Vagina (tissue), 2 donors: ENCODE results near the gene TM9SF4. TPM values are rescaled to one million over a fixed set of nuclear protein-coding genes. Genes with fewer than 3 reads are reported as not detected.

ENCODE experiments used
- DNase-seq, 2 donors: peaks; one replicate each; pipeline ENCODE4 v3.0.0-alpha.2; 2017; ENCODE audit errors: extremely low spot score in 2 of 2
- H3K27ac ChIP-seq: fragments of 200-600 bp; sonication (generic); one replicate; pipeline ENCODE4 v1.5.1; 2019
- H3K27me3 ChIP-seq: fragments of 200-600 bp; sonication (generic); one replicate; pipeline ENCODE4 v1.5.1; 2019
- H3K36me3 ChIP-seq, 2 donors: fragments of 200-600 bp; sonication (generic); one replicate each; pipeline ENCODE4 v1.5.1; 2017 to 2019
- H3K4me1 ChIP-seq: fragments of 200-600 bp; sonication (generic); one replicate; pipeline ENCODE4 v1.5.1; 2019
- H3K4me3 ChIP-seq, 2 donors: fragments of 200-600 bp; sonication (generic); 1 replicate in 1 of 2; 2 replicates in 1 of 2; pipeline ENCODE4 v1.5.1; 2016 to 2019
- H3K9me3 ChIP-seq: fragments of 200-600 bp; sonication (generic); one replicate; pipeline ENCODE4 v1.5.1; 2019
- CTCF ChIP-seq, 3 experiments: fragments of 450-650 bp in 2 of 3; fragments of 200-600 bp in 1 of 3; sonication (generic) in 1 of 3; IDR thresholded peaks; one replicate each; pipeline ENCODE4 v1.5.1; 2017 to 2019; ENCODE audit warnings: antibody characterized with exemption in 3 of 3, mild to moderate bottlenecking in 2 of 3, moderate library complexity in 2 of 3
- POLR2A ChIP-seq, 2 donors: fragments of 450-650 bp; IDR thresholded peaks; one replicate each; pipeline ENCODE4 v1.6.1; 2017; ENCODE audit warnings: antibody characterized with exemption in 2 of 2, mild to moderate bottlenecking in 2 of 2, moderate library complexity in 2 of 2
- POLR2AphosphoS5 ChIP-seq, 2 donors: sonication (generic); formaldehyde crosslinking; IDR thresholded peaks; one replicate each; pipeline ENCODE4 v1.9.0; 2017; ENCODE audit warnings: antibody characterized with exemption in 2 of 2, mild to moderate bottlenecking in 2 of 2, low read depth in 1 of 2; ENCODE audit not compliant: insufficient read depth in 1 of 2
- intact Hi-C: fragments of 100-400 bp; cut with DNase I; formaldehyde crosslinking; loops from one replicate; pipeline ENCODE4 v1.15.1; 2023
- total RNA-seq: library from RNA; depleted of rRNA; stranded (reverse); fragments of >200 nt; gene quantifications from one replicate; pipeline ENCODE4 v1.2.3, GENCODE V29; 2016

TM9SF4 gene
- total RNA-seq, 1 donor from 2014 or later: 32.2 TPM

- TF ChIP-seq POLR2A (IDR thresholded peaks at IDR 0.05) (no peak), CTCF (IDR thresholded peaks at IDR 0.05) (no peak), POLR2AphosphoS5 (IDR thresholded peaks at IDR 0.05; ENCODE audit: insufficient read depth in 1 of 2, low read depth in 1 of 2) (no peak)
- Histone ChIP-seq H3K36me3 (no peaks in the 10 kb centered on the region), H3K27ac (no peak overlapping the region), H3K4me1 (no peaks in the 10 kb centered on the region), H3K9me3 (no peaks in the 10 kb centered on the region), H3K27me3 (no peaks in the 10 kb centered on the region), H3K4me3 (no peak overlapping the region)
- no peak for DNase-seq
- intact Hi-C loops: no loop called here
Observed at GRCh38 chr20:32068174-32068573, 41.3 kb upstream of the TM9SF4 start.

- Histone ChIP-seq H3K27me3 (no peaks in the 10 kb centered on the region), H3K4me1 (no peaks in the 10 kb centered on the region), H3K36me3 (no peaks in the 10 kb centered on the region), H3K9me3 (no peaks in the 10 kb centered on the region), H3K4me3 (no peak overlapping the region), H3K27ac (no peak overlapping the region)
- intact Hi-C loops: no loop called here
- TF ChIP-seq POLR2AphosphoS5 (IDR thresholded peaks at IDR 0.05; ENCODE audit: insufficient read depth in 1 of 2, low read depth in 1 of 2) (no peak), CTCF (IDR thresholded peaks at IDR 0.05) (no peak), POLR2A (IDR thresholded peaks at IDR 0.05) (no peak)
- no peak for DNase-seq
Observed at GRCh38 chr20:32069711-32070110, 39.8 kb upstream of the TM9SF4 start.

- no peak for TF ChIP-seq CTCF (IDR thresholded peaks at IDR 0.05)
- no peak for TF ChIP-seq POLR2A (IDR thresholded peaks at IDR 0.05)
- no peak for TF ChIP-seq POLR2AphosphoS5 (IDR thresholded peaks at IDR 0.05; ENCODE audit: insufficient read depth in 1 of 2, low read depth in 1 of 2)
- intact Hi-C loops: no loop called here
- Histone ChIP-seq H3K36me3 (no peaks in the 10 kb centered on the region), H3K4me3 (no peak overlapping the region), H3K4me1 (no peaks in the 10 kb centered on the region), H3K27ac (no peak overlapping the region), H3K27me3 (no peaks in the 10 kb centered on the region), H3K9me3 (no peaks in the 10 kb centered on the region)
- no peak for DNase-seq
Observed at GRCh38 chr20:32070282-32070681, 39.2 kb upstream of the TM9SF4 start.

- H3K9me3 ChIP-seq: no peaks in the 10 kb centered on the region
- no peak overlapping the region for H3K27ac ChIP-seq
- intact Hi-C loops: no loop called here
- no peak overlapping the region for H3K4me3 ChIP-seq
- H3K27me3 ChIP-seq: no peaks in the 10 kb centered on the region
- no peaks in the 10 kb centered on the region for H3K4me1 ChIP-seq
- no peak for DNase-seq
- no peak for TF ChIP-seq POLR2AphosphoS5 (IDR thresholded peaks at IDR 0.05; ENCODE audit: insufficient read depth in 1 of 2, low read depth in 1 of 2)
- H3K36me3 ChIP-seq: no peaks in the 10 kb centered on the region
Observed at GRCh38 chr20:32070690-32071213, 38.8 kb upstream of the TM9SF4 start.

- H3K36me3 ChIP-seq: no peaks in the 10 kb centered on the region
- intact Hi-C loops: no loop called here
- H3K27me3 ChIP-seq: no peaks in the 10 kb centered on the region
- H3K4me1 ChIP-seq: no peaks in the 10 kb centered on the region
- H3K27ac ChIP-seq: no peak overlapping the region
- no peak overlapping the region for H3K4me3 ChIP-seq
- H3K9me3 ChIP-seq: no peaks in the 10 kb centered on the region
- TF ChIP-seq POLR2A (IDR thresholded peaks at IDR 0.05): no peak
- DNase-seq: no peak
Observed at GRCh38 chr20:32071395-32072167, 37.9 kb upstream of the TM9SF4 start.

- Histone ChIP-seq H3K4me3 (no peak overlapping the region), H3K27me3 (no peaks in the 10 kb centered on the region), H3K9me3 (no peaks in the 10 kb centered on the region), H3K4me1 (no peaks in the 10 kb centered on the region), H3K27ac (no peak overlapping the region), H3K36me3 (no peaks in the 10 kb centered on the region)
- no peak for TF ChIP-seq POLR2AphosphoS5 (IDR thresholded peaks at IDR 0.05; ENCODE audit: insufficient read depth in 1 of 2, low read depth in 1 of 2)
- no peak for TF ChIP-seq CTCF (IDR thresholded peaks at IDR 0.05)
- no peak for TF ChIP-seq POLR2A (IDR thresholded peaks at IDR 0.05)
- intact Hi-C loops: no loop called here
- no peak for DNase-seq
Observed at GRCh38 chr20:32072168-32072750, 37.3 kb upstream of the TM9SF4 start.
